Stimulated activated CD4-positive, alpha-beta T cell treated with anti-CD3 and anti-CD28 coated beads, Interleukin-2, amount 100 ng/mL, for 48 hours (primary cell): Measurements from ENCODE around the gene ARID2.

Experiments used
- DNase-seq, 2 donors: peaks; one replicate each; pipeline ENCODE4 v3.0.0-alpha.2; 2020

ARID2 gene

DNA sequence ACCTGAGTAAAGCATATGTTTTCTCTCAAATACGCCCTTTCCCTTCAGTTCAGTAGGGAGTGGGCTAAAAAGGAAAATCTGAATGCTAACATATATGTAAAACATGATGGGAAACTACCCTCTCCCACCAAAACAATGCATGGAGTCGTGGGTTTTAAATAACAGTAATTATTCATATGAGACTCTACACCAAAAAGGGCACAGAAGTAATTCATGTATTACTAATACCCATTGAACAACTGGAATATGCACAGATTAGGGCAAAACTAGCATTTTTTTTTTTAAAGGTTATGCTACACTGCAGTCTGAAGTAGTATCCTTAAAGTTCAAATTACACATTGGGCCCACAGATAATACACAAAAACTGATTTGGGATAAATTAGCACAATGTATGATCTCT lies 8.1 kb upstream of the ARID2 start:
- no peak for DNase-seq

GRCh38 chr12:45721954-45722353 lies 7.6 kb upstream of the ARID2 start:
- no peak for DNase-seq

- no peak for DNase-seq
Measured at GRCh38 chr12:45725631-45726602, 3.6 kb upstream of the ARID2 start.

DNA sequence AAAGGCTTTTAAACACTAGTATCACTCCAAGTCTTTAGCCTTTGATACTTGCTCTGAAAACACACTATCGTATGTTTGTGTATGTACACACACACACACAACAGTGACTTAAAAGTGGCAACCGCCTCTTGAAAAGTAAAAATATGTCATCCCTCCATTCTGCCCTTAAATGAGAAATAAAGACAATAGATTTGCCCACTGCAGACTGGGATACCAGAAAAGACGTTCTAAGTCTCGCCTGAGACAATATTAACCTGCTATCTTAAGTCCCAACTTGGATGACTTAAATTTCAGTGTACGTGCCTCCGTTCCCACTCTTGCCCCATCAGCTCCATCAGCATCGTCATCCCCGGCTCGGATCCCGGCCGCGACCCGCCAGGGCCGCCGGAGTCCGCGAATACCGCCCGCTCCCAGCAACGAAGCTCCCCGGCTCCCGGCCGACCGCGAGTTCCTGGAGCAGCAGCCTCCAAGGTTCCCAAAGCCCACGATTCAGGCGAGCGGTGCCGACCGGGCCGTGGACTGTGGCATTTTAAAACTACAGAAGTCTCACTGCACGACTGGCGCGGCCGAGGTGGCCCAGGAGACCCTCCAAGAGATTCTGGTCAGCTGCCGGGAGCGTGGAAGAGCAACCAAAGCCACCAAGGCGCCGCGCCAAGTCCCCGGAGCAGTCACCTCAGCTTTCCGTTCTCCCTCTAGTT lies 2.8 kb upstream of the ARID2 start:
- peak; percentile 23 to 29 for DNase-seq

- peak; percentile 74 to 76 for DNase-seq
Measured at GRCh38 chr12:45727301-45727979, 2.1 kb upstream of the ARID2 start.

DNA sequence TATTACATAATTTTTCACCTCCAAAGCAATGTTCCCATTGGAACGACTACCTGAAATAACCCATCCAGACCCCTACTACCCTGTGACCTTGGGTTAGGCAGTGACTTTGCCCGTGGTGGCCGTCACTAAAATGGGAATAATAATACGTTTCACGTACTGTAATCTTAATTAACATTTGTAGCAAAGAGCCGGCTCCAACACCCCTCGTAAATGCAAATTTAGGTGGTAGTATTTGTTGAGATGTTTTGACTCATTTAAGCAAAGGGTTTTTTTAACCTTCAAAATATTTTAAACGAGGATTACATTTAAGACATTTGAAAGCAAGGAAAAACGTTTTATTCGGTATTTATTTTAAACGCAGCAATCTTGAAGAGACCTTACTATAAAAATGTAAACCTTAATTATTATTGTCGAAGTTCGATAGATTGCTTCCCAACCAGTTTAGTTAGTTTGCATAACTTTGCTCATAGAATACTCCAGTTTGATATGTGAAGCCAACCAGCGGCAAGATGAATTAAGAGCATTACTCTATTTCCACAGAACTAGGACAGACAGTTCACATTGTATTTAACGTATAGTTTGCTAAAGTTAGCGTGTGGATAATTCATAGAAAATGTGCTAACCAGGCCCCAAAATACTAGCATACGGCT lies 1.4 kb upstream of the ARID2 start:
- peak in 1 of 2 donors; percentile 26 for DNase-seq

- peak; percentile 87 to 94 for DNase-seq
Measured at GRCh38 chr12:45728630-45729232, 775 bp upstream of the ARID2 start.

DNA sequence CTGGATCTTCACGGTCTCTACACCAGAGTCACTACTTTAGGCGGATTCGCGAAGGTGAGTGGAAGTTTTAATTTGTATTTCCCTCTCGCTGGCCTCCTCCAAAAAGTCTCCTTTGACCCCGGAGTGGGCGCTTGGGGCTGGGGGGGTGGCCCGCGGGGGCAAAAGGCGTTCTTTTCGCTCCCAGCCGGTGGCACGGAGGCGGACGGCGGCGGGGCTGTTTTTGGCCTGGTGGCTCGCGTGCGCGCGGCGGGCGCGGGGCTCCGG lies 510 bp downstream of the ARID2 start:
- peak in 1 of 2 donors; percentile 28 for DNase-seq

DNA sequence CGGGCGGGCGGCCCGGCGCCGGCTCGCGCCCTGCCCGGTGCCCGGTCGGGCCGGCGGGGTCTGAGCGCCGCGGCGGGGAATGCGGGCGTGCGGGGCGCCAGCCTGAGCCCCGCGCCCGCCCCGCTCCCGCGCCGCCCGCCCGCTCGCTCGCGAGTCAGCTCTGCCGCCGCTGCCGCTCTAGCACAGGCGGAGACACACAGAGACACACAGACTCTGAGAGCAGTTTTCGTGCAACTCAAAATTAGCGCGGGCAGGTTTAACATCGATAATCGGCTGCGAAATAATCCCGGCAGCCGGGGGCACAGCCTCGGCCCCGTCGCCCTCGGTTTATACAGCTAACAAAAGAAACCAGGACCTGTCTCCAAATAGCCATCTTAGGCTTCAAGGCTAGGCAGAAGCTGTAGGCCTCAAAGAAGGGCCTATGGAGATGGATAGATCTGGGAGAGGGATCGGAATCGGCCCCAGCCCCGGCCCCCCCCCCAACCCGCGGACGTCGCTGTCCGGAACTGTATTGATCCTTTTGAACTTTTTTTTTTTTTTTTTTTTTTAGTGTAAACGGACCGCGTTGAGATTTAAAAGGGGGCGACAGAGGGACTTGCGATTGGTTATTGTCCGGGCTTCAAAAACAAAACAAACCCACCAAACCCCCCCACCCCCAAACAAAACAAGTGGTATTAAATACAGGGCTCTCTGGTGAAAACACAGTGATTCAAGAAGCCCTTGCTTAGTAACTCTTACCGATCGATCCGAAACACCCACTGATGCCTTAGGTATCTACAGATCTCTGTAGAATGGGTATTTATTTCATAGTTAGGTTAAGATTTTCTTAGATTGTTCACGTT lies 1.1 kb downstream of the ARID2 start:
- peak; percentile 44 to 49 for DNase-seq

DNA sequence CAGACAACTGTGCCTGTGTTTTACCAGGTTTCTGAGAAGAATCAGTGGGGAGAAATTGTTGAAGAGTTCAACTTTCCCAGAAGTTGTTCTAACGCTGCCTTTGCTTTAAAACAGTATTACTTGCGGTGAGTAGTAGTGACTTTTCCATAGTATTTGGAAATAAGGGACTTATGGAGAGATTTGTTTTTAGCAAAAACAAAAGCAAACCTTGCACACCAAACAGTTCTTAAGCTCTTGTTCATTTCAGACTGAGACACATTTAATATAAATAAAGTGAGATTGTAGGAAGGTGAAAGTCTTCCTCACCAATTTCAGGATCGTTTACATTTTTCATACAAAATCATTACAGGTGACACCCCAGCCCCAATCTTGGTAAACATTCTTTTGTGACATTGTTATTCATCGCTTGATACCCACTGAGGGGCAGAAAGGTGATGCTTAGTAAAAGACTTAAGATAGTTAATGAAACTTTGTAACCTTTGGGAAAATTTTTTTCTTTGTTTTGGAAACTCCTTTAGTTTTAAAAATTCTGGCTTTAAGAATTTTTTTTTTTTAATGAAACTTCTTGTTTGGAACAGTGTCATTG lies 1.8 kb downstream of the ARID2 start:
- DNase-seq: no peak

DNA sequence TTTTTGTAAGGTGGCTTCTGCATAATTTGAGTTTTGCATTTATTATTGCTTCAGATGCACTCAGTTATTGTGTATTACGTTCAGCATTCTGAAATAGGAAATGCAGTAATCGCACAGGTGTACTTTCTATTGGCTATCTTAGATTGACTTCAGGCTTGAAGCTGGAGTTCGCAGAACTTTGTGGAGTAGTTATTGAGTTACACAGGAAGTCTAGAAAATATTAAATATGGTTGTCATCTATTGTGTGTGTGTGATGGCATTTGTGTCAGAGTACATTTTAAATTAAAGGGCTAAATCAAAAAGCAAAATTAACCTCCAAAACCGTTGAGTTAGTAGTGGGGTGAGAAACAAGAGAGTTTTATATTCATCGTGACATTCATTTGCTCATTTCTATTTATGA lies 2.7 kb downstream of the ARID2 start:
- no peak for DNase-seq

GRCh38 chr12:45732936-45733335 lies 3.4 kb downstream of the ARID2 start:
- no peak for DNase-seq

GRCh38 chr12:45737638-45738037 lies 8.1 kb downstream of the ARID2 start:
- DNase-seq: no peak

GRCh38 chr12:45742590-45742989 lies 13.1 kb downstream of the ARID2 start:
- DNase-seq: no peak

DNA sequence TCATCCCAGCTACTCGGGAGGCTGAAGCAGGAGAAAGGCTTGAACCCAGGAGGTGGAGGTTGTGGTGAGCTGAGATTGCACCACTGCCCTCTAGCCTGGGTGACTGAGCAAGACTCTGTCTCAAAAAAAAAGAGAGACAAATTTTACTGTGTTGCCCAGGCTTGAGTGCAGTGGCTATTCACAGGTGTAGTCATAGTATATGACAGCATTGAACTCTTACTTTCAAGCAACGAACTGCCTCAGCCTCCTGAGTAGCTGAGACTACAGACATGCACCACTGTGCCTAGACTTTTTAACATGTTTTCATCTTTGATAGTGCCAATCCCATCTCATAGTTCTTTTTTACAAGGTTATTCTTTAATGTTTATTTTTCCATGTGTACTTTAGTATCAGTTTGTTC lies 13.7 kb downstream of the ARID2 start:
- no peak for DNase-seq

- DNase-seq: no peak
Measured at GRCh38 chr12:45745861-45746277, 16.4 kb downstream of the ARID2 start.

- DNase-seq: no peak
Measured at GRCh38 chr12:45756666-45757065, 27.2 kb downstream of the ARID2 start.

DNA sequence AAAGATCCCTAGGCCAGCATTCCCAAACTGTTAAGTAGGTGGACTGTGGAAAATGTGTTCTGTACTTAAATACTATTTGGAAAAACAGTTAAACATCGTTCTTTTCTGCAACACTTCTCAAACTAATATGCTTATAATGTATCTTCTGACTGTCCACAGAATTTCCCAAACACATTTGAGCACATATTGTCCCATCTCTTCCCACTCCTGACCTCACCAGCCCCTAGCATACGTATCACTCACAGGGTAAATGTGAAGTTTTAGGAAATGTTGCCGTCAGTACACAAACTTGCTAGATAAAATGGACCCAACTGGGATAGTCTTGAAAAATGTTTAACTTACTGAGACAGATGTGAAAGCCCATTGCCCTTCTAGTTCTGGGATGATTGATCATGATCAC lies 27.7 kb downstream of the ARID2 start:
- DNase-seq: no peak

DNA sequence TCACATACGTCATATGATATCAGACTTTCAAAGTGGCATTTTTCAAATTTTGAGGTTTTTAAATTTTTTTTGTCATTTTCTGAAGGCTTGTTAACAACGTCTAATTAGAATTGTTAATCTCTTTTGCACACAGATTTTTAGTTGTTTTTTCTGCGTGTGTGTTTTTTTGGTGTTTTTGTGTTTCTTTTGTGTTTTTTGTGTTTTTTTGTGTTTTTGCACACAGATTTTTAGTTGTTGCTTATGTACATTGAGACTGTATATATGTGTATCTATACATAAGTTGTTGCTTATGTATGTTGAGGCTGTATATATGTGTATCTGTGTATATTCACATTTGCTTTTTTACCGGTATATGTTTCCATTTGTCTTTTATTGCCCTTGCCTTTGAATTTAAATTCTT lies 30.8 kb downstream of the ARID2 start:
- no peak for DNase-seq

DNA sequence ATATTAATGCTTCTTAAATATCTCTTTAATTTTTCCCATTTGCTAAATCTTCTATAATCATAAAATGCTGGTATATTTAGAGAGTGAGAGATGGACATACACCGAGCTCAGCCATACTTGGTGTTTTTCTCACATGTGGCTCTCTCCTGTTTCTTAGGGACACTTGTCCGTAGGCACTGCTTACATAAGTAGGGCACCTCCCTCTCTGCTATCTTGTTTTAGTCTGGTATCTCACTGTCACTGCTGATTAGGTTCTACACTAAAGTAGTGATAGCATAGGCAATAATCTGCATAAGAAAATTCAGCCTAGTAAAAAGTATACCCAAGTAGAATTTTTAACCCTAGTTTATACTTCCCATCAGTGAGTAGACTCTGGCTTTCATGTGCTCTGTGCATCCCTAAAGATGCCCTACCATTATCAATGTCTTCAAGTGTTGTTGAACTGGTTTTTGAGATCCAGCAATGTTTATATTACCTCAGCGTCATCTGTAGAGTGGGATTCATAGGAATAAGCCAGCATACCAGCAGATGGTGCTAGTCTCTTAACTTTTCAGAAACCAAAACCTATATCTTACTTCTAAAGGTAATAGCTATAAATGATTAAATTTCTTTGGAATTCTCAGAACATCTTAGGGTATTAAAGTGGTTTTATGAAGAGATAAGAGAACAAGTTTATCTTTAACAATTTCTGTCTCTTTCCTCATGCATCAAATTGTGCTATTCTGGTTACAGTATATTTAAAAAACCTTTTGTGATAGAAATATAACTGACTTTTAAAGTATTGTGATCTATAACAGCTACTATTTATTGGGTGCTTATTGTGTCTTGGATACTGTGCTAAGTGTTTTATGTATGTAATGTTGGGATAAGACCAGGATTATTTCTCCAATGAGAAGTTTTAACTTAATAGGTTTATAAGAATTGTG lies 32.9 kb downstream of the ARID2 start:
- no peak for DNase-seq
